Smooth muscle cell (in vitro differentiated cells): Measurements from ENCODE around the gene ATXN7L1. TPM values are rescaled to one million over a fixed set of nuclear protein-coding genes. Genes with fewer than 3 reads are reported as not detected.

Experiments
- DNase-seq: peaks from one replicate; lab custom pipeline; 2025; ENCODE audit not compliant: unreplicated experiment; lab: John Stamatoyannopoulos, UW
- H2AFZ ChIP-seq: fragments of 200-600 bp; sonication (generic); 2 replicates; pipeline ENCODE4 v1.6.0; 2016; ENCODE audit warnings: antibody characterized with exemption, low read depth, mild to moderate bottlenecking
- H3F3A ChIP-seq: fragments of 200-600 bp; sonication (generic); 2 replicates; pipeline ENCODE4 v1.6.0; 2017; ENCODE audit warnings: antibody characterized with exemption, low read depth
- H3K27ac ChIP-seq: fragments of 200-600 bp; sonication (generic); 2 replicates; pipeline ENCODE4 v1.5.1; 2016; ENCODE audit warnings: low read depth, mild to moderate bottlenecking
- H3K27me3 ChIP-seq: fragments of 200-600 bp; sonication (generic); 2 replicates; pipeline ENCODE4 v1.6.1; 2016; ENCODE audit warnings: low read depth, mild to moderate bottlenecking
- H3K36me3 ChIP-seq: fragments of 200-600 bp; sonication (generic); 2 replicates; pipeline ENCODE4 v1.5.1; 2016; ENCODE audit warnings: low read depth
- H3K4me1 ChIP-seq: fragments of 200-600 bp; sonication (generic); 2 replicates; pipeline ENCODE4 v1.5.1; 2016; ENCODE audit warnings: low read depth
- H3K4me2 ChIP-seq: fragments of 200-600 bp; sonication (generic); 2 replicates; pipeline ENCODE4 v1.6.0; 2016; ENCODE audit warnings: mild to moderate bottlenecking
- H3K4me3 ChIP-seq: fragments of 200-600 bp; sonication (generic); 2 replicates; pipeline ENCODE4 v1.5.1; 2016; ENCODE audit warnings: mild to moderate bottlenecking
- H3K79me2 ChIP-seq: fragments of 200-600 bp; sonication (generic); 2 replicates; pipeline ENCODE4 v1.6.0; 2016; ENCODE audit warnings: low read depth, mild to moderate bottlenecking
- H3K9ac ChIP-seq: fragments of 200-600 bp; sonication (generic); 2 replicates; pipeline ENCODE4 v1.6.0; 2016; ENCODE audit warnings: low read depth
- H3K9me3 ChIP-seq: fragments of 200-600 bp; sonication (generic); replicated peaks from 2 replicates; pipeline ENCODE4 v1.5.1; 2016; ENCODE audit warnings: low read depth
- H4K20me1 ChIP-seq: fragments of 200-600 bp; sonication (generic); 2 replicates; pipeline ENCODE4 v1.6.0; 2016; ENCODE audit warnings: low read depth
- CTCF ChIP-seq: fragments of 200-600 bp; sonication (generic); IDR thresholded peaks from 2 replicates; pipeline ENCODE4 v1.5.1; 2017; ENCODE audit warnings: borderline replicate concordance, mild to moderate bottlenecking, antibody characterized with exemption; ENCODE audit not compliant: insufficient read depth, poor library complexity, severe bottlenecking
- WGBS: methylation state at CpG from one replicate; pipeline ENCODE4 v1.1.7; 2016; ENCODE audit warnings: low lambda C conversion rate; 5-methylcytosine and 5-hydroxymethylcytosine counted together
- polyA plus RNA-seq: library from polyadenylated mRNA; unstranded; fragments of >200 nt; fragmentation: Nextera tagmentation; extraction: Ambion mirVana; gene quantifications from 2 replicates; pipeline ENCODE4 v1.2.1, GENCODE V29; 2016
- total RNA-seq: library from RNA; depleted of rRNA; stranded (reverse); fragments of >200 nt; gene quantifications from 2 replicates; pipeline ENCODE4 v1.2.3, GENCODE V29; 2014

Gene ATXN7L1
- total and polyA plus RNA-seq, 2 experiments from 2014 or later = 3.3 to 4.4 TPM

GRCh38 chr7:105738133-105738532 is 138.3 kb downstream of the ATXN7L1 start:
- no peak overlapping the region for H3K9ac ChIP-seq
- H3K27ac ChIP-seq = no peak overlapping the region
- no peaks in the 10 kb centered on the region for H3K27me3 ChIP-seq
- no peak overlapping the region for H2AFZ ChIP-seq
- no peaks in the 10 kb centered on the region for H3K36me3 ChIP-seq
- H3K4me2 ChIP-seq = no peak overlapping the region
- no peaks in the 10 kb centered on the region for H3F3A ChIP-seq
- no peaks in the 10 kb centered on the region for H4K20me1 ChIP-seq
- H3K4me1 ChIP-seq = no peaks in the 10 kb centered on the region
- 98% methylated on average over 2 of the region's 2 CpGs for WGBS
- H3K4me3 ChIP-seq = no peak overlapping the region
- H3K9me3 ChIP-seq = no peaks in the 10 kb centered on the region
- DNase-seq = no peak
- no peaks in the 10 kb centered on the region for H3K79me2 ChIP-seq
- TF ChIP-seq CTCF = no peak

GRCh38 chr7:105734233-105734632 is 142.2 kb downstream of the ATXN7L1 start:
- H3K4me3 ChIP-seq = no peak overlapping the region
- H2AFZ ChIP-seq = no peak overlapping the region
- no peak overlapping the region for H3K9ac ChIP-seq
- no peaks in the 10 kb centered on the region for H3F3A ChIP-seq
- H3K36me3 ChIP-seq = no peaks in the 10 kb centered on the region
- no peak for TF ChIP-seq CTCF
- H3K27me3 ChIP-seq = no peaks in the 10 kb centered on the region
- no peak overlapping the region for H3K27ac ChIP-seq
- H3K9me3 ChIP-seq = no peaks in the 10 kb centered on the region
- H3K4me2 ChIP-seq = no peak overlapping the region
- H3K79me2 ChIP-seq = no peaks in the 10 kb centered on the region
- no peaks in the 10 kb centered on the region for H3K4me1 ChIP-seq
- 71% methylated on average over 6 of the region's 6 CpGs for WGBS
- DNase-seq = no peak
- no peaks in the 10 kb centered on the region for H4K20me1 ChIP-seq

- Histone ChIP-seq H3K36me3 (no peaks in the 10 kb centered on the region), H3F3A (no peaks in the 10 kb centered on the region), H3K9me3 (no peaks in the 10 kb centered on the region), H3K9ac (no peak overlapping the region), H4K20me1 (peaks cover 9% of the 10 kb centered on the region), H3K4me3 (no peak overlapping the region), H3K4me1 (no peaks in the 10 kb centered on the region), H3K4me2 (no peak overlapping the region), H2AFZ (no peak overlapping the region), H3K79me2 (no peaks in the 10 kb centered on the region), H3K27me3 (no peaks in the 10 kb centered on the region), H3K27ac (no peak overlapping the region)
- DNase-seq = no peak
- no peak for TF ChIP-seq CTCF
- WGBS = 90% methylated on average over 3 of the region's 3 CpGs
These were observed 145.4 kb downstream of the ATXN7L1 start for GRCh38 chr7:105731042-105731441.

- 96% methylated on average over 2 of the region's 2 CpGs for WGBS
- DNase-seq = no peak
- no peak overlapping the region for H3K9ac ChIP-seq
These were observed 148.4 kb downstream of the ATXN7L1 start for GRCh38 chr7:105728028-105728427.

More at GRCh38 chr7:105728028-105728427, 148.4 kb downstream of the ATXN7L1 start:
- H3F3A ChIP-seq = no peaks in the 10 kb centered on the region
- no peaks in the 10 kb centered on the region for H3K4me1 ChIP-seq
- H4K20me1 ChIP-seq = peaks cover 9% of the 10 kb centered on the region
- no peaks in the 10 kb centered on the region for H3K9me3 ChIP-seq
- H3K79me2 ChIP-seq = no peaks in the 10 kb centered on the region
- no peaks in the 10 kb centered on the region for H3K36me3 ChIP-seq
- no peak overlapping the region for H3K27ac ChIP-seq
- H3K4me2 ChIP-seq = no peak overlapping the region
- no peaks in the 10 kb centered on the region for H3K27me3 ChIP-seq
- no peak overlapping the region for H3K4me3 ChIP-seq
- H2AFZ ChIP-seq = no peak overlapping the region
- TF ChIP-seq CTCF = no peak
